SKM-1 (cell line): ENCODE measurements around the gene TNNC1.

Experiments
- DNase-seq: peaks from one replicate; lab custom pipeline; 2025; ENCODE audit not compliant: unreplicated experiment; lab: John Stamatoyannopoulos, UW

TNNC1 gene

DNA sequence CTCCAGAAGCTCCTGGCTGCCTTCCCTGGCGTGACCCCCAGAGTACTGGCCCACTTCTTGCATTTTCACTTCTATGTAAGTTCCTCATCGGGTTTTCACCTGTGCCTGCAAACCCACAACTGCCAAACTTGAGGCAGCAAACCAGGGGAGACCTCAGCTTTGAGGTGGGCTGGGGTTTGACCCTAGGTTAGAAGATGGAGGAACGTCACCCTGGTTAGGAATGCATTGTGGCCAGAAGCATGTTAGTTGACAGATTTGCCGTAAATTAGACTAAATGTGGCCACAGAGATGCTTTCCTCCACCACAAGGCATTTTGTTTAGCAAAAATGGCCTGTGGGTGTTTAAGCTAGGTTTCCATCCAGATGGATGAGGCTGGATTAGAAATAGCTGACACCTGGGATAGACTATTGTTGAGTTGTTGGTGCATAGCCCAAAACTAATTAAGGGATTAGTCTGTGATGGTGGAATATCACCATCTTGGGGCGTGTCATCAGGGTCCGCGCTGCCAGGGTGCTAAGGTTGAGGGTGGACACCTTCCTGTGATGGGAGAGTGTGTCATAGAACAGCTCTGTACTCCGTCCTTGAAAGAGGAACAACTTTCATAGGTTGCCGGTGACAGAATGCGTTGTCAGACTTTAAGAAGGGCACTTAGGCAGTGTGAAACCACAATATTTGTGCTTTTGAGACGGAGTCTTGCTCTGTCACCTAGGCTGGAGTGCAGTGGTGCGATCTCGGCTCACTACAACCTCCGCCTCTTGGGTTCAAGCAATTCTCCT lies 5.1 kb upstream of the TNNC1 start:
- no peak for DNase-seq

DNA sequence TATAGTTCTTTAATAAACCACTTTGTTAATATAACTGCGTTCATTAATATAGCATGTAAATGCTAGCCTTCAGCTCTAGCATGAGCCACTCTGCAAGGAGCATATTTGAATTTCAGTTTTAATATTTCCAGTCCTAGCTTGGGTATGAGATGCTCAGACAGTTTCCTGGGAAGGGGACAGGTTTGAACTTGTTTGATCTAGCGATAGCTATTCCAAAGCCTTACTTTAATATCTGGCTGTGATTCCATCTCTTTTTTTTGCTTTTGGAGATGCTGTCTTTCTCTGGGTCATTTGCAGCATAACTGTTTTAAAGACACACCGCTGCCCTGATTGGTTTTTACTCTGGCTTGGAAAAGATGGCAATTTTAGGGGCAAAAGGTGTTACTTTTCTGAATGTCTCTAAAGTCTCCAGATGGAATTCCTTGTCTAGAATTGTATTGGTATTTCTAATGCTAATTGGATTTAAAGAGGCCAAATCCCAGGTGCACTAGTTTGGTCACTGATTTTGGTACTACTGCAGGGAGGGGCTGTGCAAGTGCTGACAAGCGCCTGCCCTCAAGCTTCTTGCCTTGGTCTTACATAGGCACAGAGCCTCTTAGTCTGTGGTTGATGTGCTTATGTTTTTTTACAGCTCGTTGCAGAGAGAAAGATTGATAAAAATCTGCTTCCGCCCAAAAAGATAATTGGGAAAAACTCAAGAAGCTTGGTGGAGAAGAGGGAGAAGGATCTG lies 4.4 kb upstream of the TNNC1 start:
- no peak for DNase-seq

DNA sequence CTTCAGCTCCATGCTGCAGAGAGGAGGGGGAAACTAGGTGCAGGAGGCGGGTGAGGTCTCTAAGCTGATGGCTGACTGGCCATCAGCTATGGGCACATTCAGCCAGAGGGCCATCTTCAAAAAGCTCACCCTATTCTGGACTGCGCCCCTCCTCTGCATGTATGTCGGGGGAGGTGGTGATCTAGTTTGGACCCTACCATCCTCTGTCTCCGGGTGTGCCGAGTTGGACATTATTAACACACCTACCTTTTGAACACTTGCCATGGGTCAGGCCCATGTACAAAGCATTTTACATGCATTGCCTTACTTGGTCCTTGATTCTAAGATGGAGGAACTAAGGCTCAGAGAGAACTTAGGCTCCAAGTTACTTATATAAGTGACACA lies 3.0 kb upstream of the TNNC1 start:
- no peak for DNase-seq

- DNase-seq: no peak
These were observed 2.4 kb upstream of the TNNC1 start for GRCh38 chr3:52456169-52456799.

DNA sequence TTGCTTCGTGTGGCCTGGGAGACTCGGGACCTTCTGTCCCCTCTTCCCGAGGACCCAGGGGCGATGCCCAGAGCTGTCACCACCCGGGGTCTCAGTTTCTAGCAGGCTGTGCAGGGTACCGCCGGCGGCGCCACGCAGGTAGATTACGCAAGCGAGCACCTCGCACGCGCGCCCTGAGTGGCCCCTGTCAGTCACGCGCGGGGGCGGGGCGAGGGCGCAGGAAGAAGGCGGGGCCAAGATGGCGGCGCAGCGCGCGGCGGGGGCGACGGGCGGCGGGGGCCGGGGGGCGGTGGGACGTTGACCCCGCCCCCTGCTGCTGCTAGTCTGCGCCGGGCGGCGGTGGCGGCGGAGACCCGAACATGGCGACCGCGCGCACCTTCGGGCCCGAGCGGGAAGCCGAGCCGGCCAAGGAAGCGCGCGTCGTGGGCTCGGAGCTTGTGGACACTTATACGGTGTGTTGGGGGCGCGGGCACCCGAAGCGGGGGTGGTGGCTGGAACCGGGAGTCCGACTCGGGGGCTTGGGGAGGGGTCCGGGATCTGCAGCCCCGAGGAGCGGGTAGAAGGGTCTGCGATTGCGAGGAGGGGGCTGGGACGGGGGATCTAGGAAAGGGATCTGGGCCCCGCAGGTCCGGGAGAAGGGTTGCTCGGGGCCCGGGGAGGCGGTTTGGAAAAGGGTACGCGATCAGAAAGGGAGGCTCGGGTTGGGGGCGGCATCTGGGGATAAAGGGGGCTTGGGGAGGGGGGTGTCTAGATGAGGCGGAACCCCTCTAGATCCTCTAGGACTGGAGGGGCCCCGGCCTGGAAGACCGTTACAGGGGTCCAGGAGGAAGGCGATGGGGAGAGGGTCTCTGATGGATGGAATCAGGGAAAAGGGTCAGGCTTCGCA lies 1.7 kb upstream of the TNNC1 start, which contains the start of gene NISCH:
Gene NISCH, plus strand, starts transcription at position 322 of the 886 bp plus-strand sequence. Its CDS starts 38 bp downstream, at position 360.
- peak; percentile 70 for DNase-seq

GRCh38 chr3:52454938-52455282 lies 1.1 kb upstream of the TNNC1 start:
- DNase-seq: no peak

DNA sequence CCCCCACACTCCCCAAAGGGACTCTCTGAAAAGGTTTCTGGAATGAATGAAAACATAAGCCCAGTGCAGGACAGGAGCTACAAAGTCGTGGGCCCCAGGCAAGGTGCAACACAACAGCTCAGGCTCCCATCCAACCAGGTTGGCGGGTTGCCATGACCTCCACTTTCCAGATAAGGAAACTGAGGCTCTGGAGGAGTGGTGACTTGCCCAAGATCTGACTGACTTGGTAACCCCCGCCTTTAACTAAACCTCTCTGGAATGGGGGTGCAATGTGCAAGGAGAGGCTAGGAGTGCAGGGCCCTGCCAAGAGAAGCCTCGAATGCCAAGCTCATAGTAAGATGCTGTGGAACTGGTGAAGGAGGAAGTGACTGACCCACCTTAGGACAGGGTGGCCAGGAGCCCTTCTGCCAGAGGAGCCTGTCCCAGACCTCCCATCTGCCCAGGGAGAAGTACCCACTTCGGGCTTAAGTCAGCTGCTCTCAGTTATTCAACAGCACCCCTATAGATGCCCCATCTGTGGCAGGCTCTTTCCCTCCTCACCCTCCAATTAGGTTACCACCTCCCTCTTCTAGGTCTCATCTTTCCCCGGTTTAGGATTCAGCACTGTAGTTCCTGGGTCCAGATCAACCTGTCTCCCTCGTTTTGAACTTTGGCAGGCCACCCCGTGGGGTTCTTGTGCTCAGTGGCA lies 553 bp upstream of the TNNC1 start:
- DNase-seq: no peak

- no peak for DNase-seq
These were observed 1.1 kb downstream of the TNNC1 start for GRCh38 chr3:52452570-52453221.

DNA sequence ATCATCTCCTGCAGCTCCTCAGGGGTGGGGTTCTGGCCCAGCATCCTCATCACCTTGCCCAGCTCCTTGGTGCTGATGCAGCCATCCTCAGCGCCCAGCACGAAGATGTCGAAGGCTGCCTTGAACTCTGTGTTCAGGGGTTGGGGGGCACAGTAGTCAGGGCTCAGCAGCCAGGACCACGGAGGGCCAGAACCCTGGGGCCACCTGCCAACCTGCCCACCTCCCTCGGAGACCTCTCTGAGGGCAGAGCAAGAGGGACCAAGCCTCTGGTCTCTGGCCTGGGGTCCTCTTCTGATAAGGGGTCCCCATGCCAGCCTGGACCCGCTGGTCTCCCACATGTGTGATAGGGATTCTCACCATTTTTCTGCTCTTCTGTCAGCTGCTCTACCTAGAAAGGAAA lies 1.7 kb downstream of the TNNC1 start:
- no peak for DNase-seq

GRCh38 chr3:52451237-52452083 lies 2.4 kb downstream of the TNNC1 start:
- no peak for DNase-seq

- DNase-seq: no peak
These were observed 3.2 kb downstream of the TNNC1 start for GRCh38 chr3:52450489-52451236.

- no peak for DNase-seq
These were observed 6.1 kb downstream of the TNNC1 start for GRCh38 chr3:52447512-52448355.

GRCh38 chr3:52446631-52447511 lies 7.0 kb downstream of the TNNC1 start:
- peak; percentile 20 for DNase-seq

- DNase-seq: no peak
These were observed 7.8 kb downstream of the TNNC1 start for GRCh38 chr3:52446042-52446441.

- DNase-seq: peak; percentile 68
These were observed 8.7 kb downstream of the TNNC1 start, which contains the start of gene SEMA3G for GRCh38 chr3:52444860-52445793. Gene SEMA3G (minus strand): TSS chr3:52445103. CDS start chr3:52445027, 76 bp downstream.
